Measurements from ENCODE around the gene IRF2BP2. TPM values are rescaled to one million over a fixed set of nuclear protein-coding genes. Genes with fewer than 3 reads are reported as not detected.
A peak's percentile ranks its signal among the peaks of the same experiment; 100 is the strongest.

The IRF2BP2 gene
- total and polyA plus RNA-seq, 2 of the 13 experiments (the other 11 are each of a cell fraction or from before 2014, with no cell fraction given), result 140 to 147 TPM

DNA sequence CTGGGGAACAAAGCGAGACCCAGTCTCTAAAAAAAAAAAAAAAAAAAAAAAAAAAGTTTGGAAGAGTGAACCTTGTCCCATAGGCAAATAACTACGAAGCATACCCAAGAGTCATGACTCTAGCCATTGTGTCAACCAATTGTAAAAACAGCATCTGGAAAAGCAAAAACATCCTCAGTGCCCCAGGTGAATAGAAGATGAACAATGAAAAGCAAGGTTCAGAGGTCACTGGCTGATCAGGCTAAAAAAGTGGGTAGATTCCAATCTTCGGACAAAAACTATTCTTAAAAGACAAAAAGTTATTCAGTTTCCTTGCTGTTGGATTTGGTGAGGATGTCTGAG is 11.1 kb upstream of the IRF2BP2 start (continued):
- TF ChIP-seq, protein P1, sequence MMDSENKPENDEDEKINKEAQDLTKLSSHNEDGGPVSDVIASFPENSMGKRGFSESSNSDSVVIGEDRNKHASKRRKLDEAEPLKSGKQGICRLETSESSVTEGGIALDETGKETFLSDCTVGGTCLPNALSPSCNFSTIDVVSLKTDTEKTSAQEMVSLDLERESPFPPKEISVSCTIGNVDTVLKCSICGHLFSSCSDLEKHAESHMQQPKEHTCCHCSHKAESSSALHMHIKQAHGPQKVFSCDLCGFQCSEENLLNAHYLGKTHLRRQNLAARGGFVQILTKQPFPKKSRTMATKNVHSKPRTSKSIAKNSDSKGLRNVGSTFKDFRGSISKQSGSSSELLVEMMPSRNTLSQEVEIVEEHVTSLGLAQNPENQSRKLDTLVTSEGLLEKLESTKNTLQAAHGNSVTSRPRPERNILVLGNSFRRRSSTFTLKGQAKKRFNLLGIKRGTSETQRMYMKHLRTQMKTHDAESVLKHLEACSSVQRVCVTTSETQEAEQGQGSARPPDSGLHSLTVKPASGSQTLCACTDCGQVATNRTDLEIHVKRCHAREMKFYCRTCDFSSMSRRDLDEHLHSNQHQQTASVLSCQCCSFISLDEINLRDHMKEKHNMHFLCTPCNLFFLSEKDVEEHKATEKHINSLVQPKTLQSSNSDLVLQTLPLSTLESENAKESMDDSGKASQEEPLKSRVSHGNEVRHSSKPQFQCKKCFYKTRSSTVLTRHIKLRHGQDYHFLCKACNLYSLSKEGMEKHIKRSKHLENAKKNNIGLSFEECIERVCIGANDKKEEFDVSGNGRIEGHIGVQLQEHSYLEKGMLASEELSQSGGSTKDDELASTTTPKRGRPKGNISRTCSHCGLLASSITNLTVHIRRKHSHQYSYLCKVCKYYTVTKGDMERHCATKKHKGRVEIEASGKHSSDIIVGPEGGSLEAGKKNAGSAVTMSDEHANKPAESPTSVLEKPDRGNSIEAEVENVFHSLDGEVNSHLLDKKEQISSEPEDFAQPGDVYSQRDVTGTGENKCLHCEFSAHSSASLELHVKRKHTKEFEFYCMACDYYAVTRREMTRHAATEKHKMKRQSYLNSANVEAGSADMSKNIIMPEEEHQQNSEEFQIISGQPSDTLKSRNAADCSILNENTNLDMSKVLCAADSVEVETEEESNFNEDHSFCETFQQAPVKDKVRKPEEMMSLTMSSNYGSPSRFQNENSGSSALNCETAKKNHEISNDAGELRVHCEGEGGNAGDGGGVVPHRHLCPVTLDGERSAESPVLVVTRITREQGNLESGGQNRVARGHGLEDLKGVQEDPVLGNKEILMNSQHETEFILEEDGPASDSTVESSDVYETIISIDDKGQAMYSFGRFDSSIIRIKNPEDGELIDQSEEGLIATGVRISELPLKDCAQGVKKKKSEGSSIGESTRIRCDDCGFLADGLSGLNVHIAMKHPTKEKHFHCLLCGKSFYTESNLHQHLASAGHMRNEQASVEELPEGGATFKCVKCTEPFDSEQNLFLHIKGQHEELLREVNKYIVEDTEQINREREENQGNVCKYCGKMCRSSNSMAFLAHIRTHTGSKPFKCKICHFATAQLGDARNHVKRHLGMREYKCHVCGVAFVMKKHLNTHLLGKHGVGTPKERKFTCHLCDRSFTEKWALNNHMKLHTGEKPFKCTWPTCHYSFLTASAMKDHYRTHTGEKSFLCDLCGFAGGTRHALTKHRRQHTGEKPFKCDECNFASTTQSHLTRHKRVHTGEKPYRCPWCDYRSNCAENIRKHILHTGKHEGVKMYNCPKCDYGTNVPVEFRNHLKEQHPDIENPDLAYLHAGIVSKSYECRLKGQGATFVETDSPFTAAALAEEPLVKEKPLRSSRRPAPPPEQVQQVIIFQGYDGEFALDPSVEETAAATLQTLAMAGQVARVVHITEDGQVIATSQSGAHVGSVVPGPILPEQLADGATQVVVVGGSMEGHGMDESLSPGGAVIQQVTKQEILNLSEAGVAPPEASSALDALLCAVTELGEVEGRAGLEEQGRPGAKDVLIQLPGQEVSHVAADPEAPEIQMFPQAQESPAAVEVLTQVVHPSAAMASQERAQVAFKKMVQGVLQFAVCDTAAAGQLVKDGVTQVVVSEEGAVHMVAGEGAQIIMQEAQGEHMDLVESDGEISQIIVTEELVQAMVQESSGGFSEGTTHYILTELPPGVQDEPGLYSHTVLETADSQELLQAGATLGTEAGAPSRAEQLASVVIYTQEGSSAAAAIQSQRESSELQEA (CRISPR knock-in tag; IDR thresholded peaks at IDR 0.05; ENCODE audit: not compliant biosample characterization), result no peak
- no peak for TF ChIP-seq PAX8 (CRISPR knock-in tag; IDR thresholded peaks at IDR 0.05; ENCODE audit: borderline replicate concordance)
- no peak for TF ChIP-seq ZNF382 (CRISPR knock-in tag; IDR thresholded peaks at IDR 0.05; ENCODE audit: borderline replicate concordance)
- no peak for TF ChIP-seq SIN3A (IDR thresholded peaks at IDR 0.05; ENCODE audit: borderline replicate concordance, low read depth, low read length)
- TF ChIP-seq REXO4 (CRISPR knock-in tag; IDR thresholded peaks at IDR 0.05; ENCODE audit: borderline replicate concordance), result no peak
- no peak for TF ChIP-seq ZFP82 (CRISPR knock-in tag; IDR thresholded peaks at IDR 0.05; ENCODE audit: borderline replicate concordance)
- peak; percentile 91 for TF ChIP-seq PAXIP1 (CRISPR knock-in tag; conservative IDR thresholded peaks at IDR 0.05)
- TF ChIP-seq ZNF713 (CRISPR knock-in tag; IDR thresholded peaks at IDR 0.05), result no peak
- TF ChIP-seq ZFP1 (CRISPR knock-in tag; IDR thresholded peaks at IDR 0.05), result no peak
- no peak for TF ChIP-seq AGO2 (optimal IDR thresholded peaks at IDR 0.05; ENCODE audit: low read depth, low read length)
- no peak for TF ChIP-seq JUND (CRISPR knock-in tag; IDR thresholded peaks at IDR 0.05)
- TF ChIP-seq SRY (CRISPR knock-in tag; IDR thresholded peaks at IDR 0.05), result no peak
- no peak for TF ChIP-seq ZNF513 (CRISPR knock-in tag; conservative IDR thresholded peaks at IDR 0.05)
- TF ChIP-seq, protein P2, sequence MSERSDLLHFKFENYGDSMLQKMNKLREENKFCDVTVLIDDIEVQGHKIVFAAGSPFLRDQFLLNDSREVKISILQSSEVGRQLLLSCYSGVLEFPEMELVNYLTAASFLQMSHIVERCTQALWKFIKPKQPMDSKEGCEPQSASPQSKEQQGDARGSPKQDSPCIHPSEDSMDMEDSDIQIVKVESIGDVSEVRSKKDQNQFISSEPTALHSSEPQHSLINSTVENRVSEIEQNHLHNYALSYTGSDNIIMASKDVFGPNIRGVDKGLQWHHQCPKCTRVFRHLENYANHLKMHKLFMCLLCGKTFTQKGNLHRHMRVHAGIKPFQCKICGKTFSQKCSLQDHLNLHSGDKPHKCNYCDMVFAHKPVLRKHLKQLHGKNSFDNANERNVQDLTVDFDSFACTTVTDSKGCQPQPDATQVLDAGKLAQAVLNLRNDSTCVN (CRISPR knock-in tag; IDR thresholded peaks at IDR 0.05; ENCODE audit: borderline replicate concordance), result no peak
- TF ChIP-seq, protein P3, sequence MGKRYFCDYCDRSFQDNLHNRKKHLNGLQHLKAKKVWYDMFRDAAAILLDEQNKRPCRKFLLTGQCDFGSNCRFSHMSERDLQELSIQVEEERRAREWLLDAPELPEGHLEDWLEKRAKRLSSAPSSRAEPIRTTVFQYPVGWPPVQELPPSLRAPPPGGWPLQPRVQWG (CRISPR knock-in tag; IDR thresholded peaks at IDR 0.05; ENCODE audit: borderline replicate concordance, low read depth), result no peak
- TF ChIP-seq ZNF24 (IDR thresholded peaks at IDR 0.05), result no peak

All from HepG2 (cell line).